Tibial artery (tissue), 4 donors: ENCODE data around the gene PLA2R1.

Experiments used
- DNase-seq, 2 donors: peaks; one replicate each; pipeline ENCODE4 v3.0.0-alpha.2; 2019
- H3K27ac ChIP-seq, 2 donors: fragments of 200-600 bp; sonication (generic) in 1 of 2; 1 replicate in 1 of 2; 2 replicates in 1 of 2; pipeline ENCODE4 v1.5.1; 2018 to 2019; ENCODE audit warnings: mild to moderate bottlenecking in 1 of 2
- H3K27me3 ChIP-seq, 2 donors: fragments of 200-600 bp; sonication (generic) in 1 of 2; one replicate each; pipeline versions ENCODE4 v1.5.1 to v1.6.0; 2016 to 2019
- H3K36me3 ChIP-seq, 3 donors: fragments of 200-600 bp; sonication (generic) in 2 of 3; one replicate each; pipeline ENCODE4 v1.5.1; 2016 to 2019; ENCODE audit warnings: mild to moderate bottlenecking in 2 of 3
- H3K4me1 ChIP-seq, 4 donors: fragments of 200-600 bp; sonication (generic) in 2 of 4; 1 replicate in 3 of 4; 2 replicates in 1 of 4; pipeline ENCODE4 v1.5.1; 2016 to 2019
- H3K4me3 ChIP-seq, 2 donors: fragments of 200-600 bp; sonication (generic) in 1 of 2; 1 replicate in 1 of 2; 2 replicates in 1 of 2; pipeline ENCODE4 v1.5.1; 2018 to 2019; ENCODE audit warnings: mild to moderate bottlenecking in 2 of 2
- H3K9me3 ChIP-seq, 3 donors: fragments of 200-600 bp; sonication (generic) in 1 of 3; one replicate each; pipeline ENCODE4 v1.5.1; 2016 to 2019
- CTCF ChIP-seq, 2 experiments: fragments of 200-600 bp in 1 of 2; fragments of 450-650 bp in 1 of 2; IDR thresholded peaks; one replicate each; pipeline ENCODE4 v1.5.1; 2017 to 2019; ENCODE audit warnings: antibody characterized with exemption in 2 of 2, mild to moderate bottlenecking in 1 of 2, moderate library complexity in 1 of 2
- intact Hi-C: fragments of 100-400 bp; cut with DNase I; formaldehyde crosslinking; loops from one replicate; pipeline ENCODE4 v1.15.0; 2023; ENCODE audit warnings: low total_unique reads

Gene PLA2R1

DNA sequence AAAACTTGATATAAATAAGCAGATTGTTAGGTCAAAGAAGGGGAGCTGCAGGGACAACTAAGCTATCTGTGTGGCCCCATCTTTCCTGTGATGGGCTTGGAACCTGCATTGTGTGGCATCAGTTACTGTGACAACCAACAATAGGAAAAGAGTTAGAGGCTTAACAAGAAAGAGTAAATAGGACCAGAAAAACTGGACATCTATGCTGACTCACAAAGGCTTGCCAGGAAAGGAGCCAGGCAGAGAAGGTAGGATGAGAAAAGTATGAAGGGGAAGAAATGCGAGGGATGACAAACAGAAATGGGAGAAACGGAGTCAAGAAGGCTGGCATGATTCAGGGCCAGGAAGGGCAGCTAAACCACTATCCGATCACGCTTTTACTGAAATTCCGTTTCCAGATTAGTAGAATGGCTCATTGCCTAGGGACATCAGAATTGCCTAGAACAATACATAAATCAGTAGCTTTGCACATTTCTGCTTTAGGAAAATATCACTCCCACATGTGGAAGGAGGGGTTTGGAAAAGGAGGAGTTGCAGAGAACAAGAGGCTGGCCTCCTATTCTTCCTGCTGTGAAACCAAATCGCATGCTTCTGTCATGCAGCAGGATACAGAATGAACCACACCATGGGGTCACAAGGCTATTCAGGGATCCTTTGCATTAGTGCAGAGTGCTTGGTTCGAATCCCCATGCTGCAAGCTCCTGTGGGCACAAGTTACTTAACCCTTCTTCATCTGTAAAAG is 7.3 kb downstream of the PLA2R1 start:
- no peaks in the 10 kb centered on the region for H3K36me3 ChIP-seq
- TF ChIP-seq CTCF (IDR thresholded peaks at IDR 0.05): no peak
- H3K9me3 ChIP-seq: no peaks in the 10 kb centered on the region
- no peak for DNase-seq
- no peaks in the 10 kb centered on the region for H3K27me3 ChIP-seq
- H3K4me1 ChIP-seq: peaks cover 0 to 68% (median 30%) of the 10 kb centered on the region in 4 donors
- peak overlapping the region; percentile 28 to 34 for H3K27ac ChIP-seq
- H3K4me3 ChIP-seq: no peak overlapping the region
- intact Hi-C loops: no loop called here

GRCh38 chr2:160053946-160054345 is 8.5 kb downstream of the PLA2R1 start:
- no peak for TF ChIP-seq CTCF (IDR thresholded peaks at IDR 0.05)
- Histone ChIP-seq H3K4me3 (no peak overlapping the region), H3K4me1 (peaks cover 0 to 63% (median 28%) of the 10 kb centered on the region in 4 donors), H3K27ac (peak overlapping the region in 1 of 2 donors; percentile 50), H3K9me3 (no peaks in the 10 kb centered on the region), H3K36me3 (no peaks in the 10 kb centered on the region), H3K27me3 (no peaks in the 10 kb centered on the region)
- no peak for DNase-seq
- intact Hi-C loops: no loop called here

DNA sequence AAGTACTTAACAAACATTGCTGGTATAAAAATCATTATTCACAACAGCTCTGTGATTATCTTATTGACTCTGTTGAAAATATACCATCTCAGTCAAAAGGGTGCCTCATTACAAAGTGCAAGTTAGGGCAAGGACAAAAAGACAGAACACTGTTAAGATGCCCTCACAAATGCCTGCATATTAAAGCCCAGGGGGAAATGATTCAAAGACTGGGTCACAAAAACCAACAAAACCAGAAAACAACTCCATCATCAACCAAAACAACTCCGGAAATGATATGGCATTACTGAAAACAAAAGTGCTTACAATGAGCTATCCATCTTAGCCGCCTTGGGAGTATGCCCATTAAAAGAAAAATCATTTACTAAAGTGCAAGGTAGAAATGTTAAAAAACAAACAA is 9.9 kb downstream of the PLA2R1 start:
- Histone ChIP-seq H3K4me3 (no peak overlapping the region), H3K27me3 (no peaks in the 10 kb centered on the region), H3K36me3 (no peaks in the 10 kb centered on the region), H3K27ac (peak overlapping the region; percentile 36 to 50), H3K9me3 (no peaks in the 10 kb centered on the region), H3K4me1 (peaks cover 0 to 60% (median 25%) of the 10 kb centered on the region in 4 donors)
- DNase-seq: no peak
- TF ChIP-seq CTCF (IDR thresholded peaks at IDR 0.05): no peak
- intact Hi-C loops: no loop called here

- peak overlapping the region; percentile 36 to 50 for H3K27ac ChIP-seq
Observed at GRCh38 chr2:160051371-160051800, 11.0 kb downstream of the PLA2R1 start.

GRCh38 chr2:160050147-160050546 is 12.3 kb downstream of the PLA2R1 start:
- no peak for DNase-seq
- Histone ChIP-seq H3K4me3 (no peak overlapping the region), H3K9me3 (no peaks in the 10 kb centered on the region), H3K27me3 (no peaks in the 10 kb centered on the region), H3K4me1 (peaks cover 0 to 39% (median 14%) of the 10 kb centered on the region in 4 donors), H3K27ac (no peak overlapping the region), H3K36me3 (peaks cover 0 to under 1% (median under 1%) of the 10 kb centered on the region in 3 donors)
- intact Hi-C loops: no loop called here
- TF ChIP-seq CTCF (IDR thresholded peaks at IDR 0.05): no peak

More at GRCh38 chr2:160051371-160051800, 11.0 kb downstream of the PLA2R1 start:
- H3K27me3 ChIP-seq: no peaks in the 10 kb centered on the region
- TF ChIP-seq CTCF (IDR thresholded peaks at IDR 0.05): no peak
- H3K4me3 ChIP-seq: no peak overlapping the region
- no peaks in the 10 kb centered on the region for H3K36me3 ChIP-seq
- intact Hi-C loops: no loop called here
- DNase-seq: no peak
- H3K9me3 ChIP-seq: no peaks in the 10 kb centered on the region
- peaks cover 0 to 50% (median 20%) of the 10 kb centered on the region in 4 donors for H3K4me1 ChIP-seq
